Endothelial cell of umbilical vein (primary cell): ENCODE measurements around the gene CARMIL1. TPM values are rescaled to one million over a fixed set of nuclear protein-coding genes. Genes with fewer than 3 reads are reported as not detected.

ENCODE experiments used
- BruUV-seq: library from RNA; stranded (reverse); fragments of 400-500 nt; replicated peaks from 2 replicates; lab custom pipeline; 2021; lab: Mats Ljungman, UMichigan
- CTCF ChIA-PET: fragments of 300-600, 350-600 bp; sonication (Branson Sonifier 250); formaldehyde crosslinking; loops from one replicate; lab custom pipeline; 2021; ENCODE audit warnings: antibody characterized with exemption, inconsistent platforms; lab: Charles Lee
- POLR2A ChIA-PET: fragments of 300-600, 350-600 bp; sonication (Branson Sonifier 250); formaldehyde crosslinking; loops from one replicate; lab custom pipeline; 2021; ENCODE audit warnings: antibody characterized with exemption, inconsistent platforms; lab: Charles Lee
- DNase-seq: peaks from one replicate; pipeline ENCODE4 v3.0.0-alpha.2; 2011; ENCODE audit warnings: low read depth, low spot score
- FAIRE-seq: peaks from 2 replicates; lab custom pipeline; 2011; peaks lifted over from hg19 to GRCh38; lab: Jason Lieb, UNC
- H2AFZ ChIP-seq: 2 replicates; pipeline ENCODE4 v1.6.0; 2012; ENCODE audit warnings: low read depth, low read length, control low read depth, inconsistent platforms
- H3K27ac ChIP-seq: 2 replicates; pipeline ENCODE4 v1.5.1; 2011; ENCODE audit warnings: low read depth, mild to moderate bottlenecking, control low read depth, low read length, moderate library complexity; ENCODE audit not compliant: insufficient read depth
- H3K27me3 ChIP-seq, 2 experiments: 2 replicates each; pipeline versions ENCODE4 v1.6.0 to v1.6.1; 2011; ENCODE audit warnings: low read length in 2 of 2, mixed read lengths in 1 of 2; ENCODE audit not compliant: control insufficient read depth in 2 of 2, insufficient read depth in 2 of 2
- H3K36me3 ChIP-seq, 2 experiments: 2 replicates in 1 of 2; 3 replicates in 1 of 2; pipeline ENCODE4 v1.5.1; 2011; ENCODE audit warnings: low read length in 2 of 2, mild to moderate bottlenecking in 1 of 2, moderate library complexity in 1 of 2; ENCODE audit not compliant: control insufficient read depth in 2 of 2, insufficient read depth in 2 of 2; ENCODE audit errors: extremely low read depth in 1 of 2
- H3K4me1 ChIP-seq: 3 replicates; pipeline ENCODE4 v1.5.1; 2011; ENCODE audit warnings: mild to moderate bottlenecking, low read length; ENCODE audit not compliant: control insufficient read depth, insufficient read depth; ENCODE audit errors: extremely low read depth
- H3K4me2 ChIP-seq: 2 replicates; pipeline ENCODE4 v1.6.1; 2011; ENCODE audit warnings: low read length, control low read depth, mixed read lengths; ENCODE audit not compliant: insufficient read depth
- H3K4me3 ChIP-seq, 3 experiments: fragments of 200-600 bp in 1 of 3; sonication (generic), shearing (Covaris generic) in 1 of 3; replicated peaks in 1 of 3; 2 replicates each; pipeline ENCODE4 v1.5.1; 2011 to 2016; ENCODE audit warnings: control low read depth in 3 of 3, low read length in 3 of 3, mild to moderate bottlenecking in 2 of 3, inconsistent platforms in 1 of 3, low read depth in 1 of 3, moderate library complexity in 1 of 3; ENCODE audit not compliant: insufficient read depth in 1 of 3
- H3K79me2 ChIP-seq: 2 replicates; pipeline ENCODE4 v1.6.0; 2012; ENCODE audit warnings: low read length, inconsistent platforms; ENCODE audit not compliant: control insufficient read depth, insufficient read depth
- H3K9ac ChIP-seq: replicated peaks from 2 replicates; pipeline ENCODE3; 2011; ENCODE audit warnings: low read length, control low read depth; ENCODE audit not compliant: insufficient read depth; ENCODE audit errors: extremely low read depth
- H3K9me1 ChIP-seq: replicated peaks from 3 replicates; pipeline ENCODE4 v1.6.0; 2011; ENCODE audit warnings: mild to moderate bottlenecking, low read length; ENCODE audit not compliant: control insufficient read depth, insufficient read depth; ENCODE audit errors: extremely low read depth
- H3K9me3 ChIP-seq: replicated peaks from 2 replicates; pipeline ENCODE4 v1.5.1; 2012; ENCODE audit warnings: low read length, inconsistent platforms; ENCODE audit not compliant: control insufficient read depth, insufficient read depth
- H4K20me1 ChIP-seq: replicated peaks from 2 replicates; pipeline ENCODE3; 2011; ENCODE audit warnings: mild to moderate bottlenecking, low read length; ENCODE audit not compliant: control insufficient read depth, insufficient read depth; ENCODE audit errors: extremely low read depth
- CTCF ChIP-seq, 2 donors: IDR thresholded peaks; 1 replicate in 1 of 2; 2 replicates in 1 of 2; pipeline ENCODE4 v1.5.1; 2011; ENCODE audit warnings: low read length in 2 of 2, mild to moderate bottlenecking in 2 of 2, moderate library complexity in 2 of 2, control low read depth in 1 of 2, inconsistent platforms in 1 of 2, low read depth in 1 of 2; ENCODE audit not compliant: insufficient read depth in 1 of 2; ENCODE audit errors: extremely low read depth in 1 of 2
- EZH2 ChIP-seq: IDR thresholded peaks from 2 replicates; pipeline ENCODE4 v1.6.1; 2012; ENCODE audit warnings: borderline replicate concordance, low read depth, mild to moderate bottlenecking, moderate library complexity, low read length, inconsistent platforms; ENCODE audit not compliant: severe bottlenecking
- FOS ChIP-seq: IDR thresholded peaks from 2 replicates; pipeline ENCODE4 v1.6.1; 2011; ENCODE audit warnings: mild to moderate bottlenecking, low read length, moderate library complexity, borderline replicate concordance; ENCODE audit not compliant: insufficient read depth
- GATA2 ChIP-seq: IDR thresholded peaks from 2 replicates; pipeline ENCODE4 v1.7.0; 2011; ENCODE audit warnings: low read depth, mild to moderate bottlenecking, moderate library complexity, mixed read lengths, low read length; ENCODE audit not compliant: insufficient read length, insufficient read depth
- JUN ChIP-seq: IDR thresholded peaks from 2 replicates; pipeline ENCODE4 v1.6.1; 2011; ENCODE audit warnings: borderline replicate concordance, low read depth; ENCODE audit not compliant: insufficient read length, insufficient read depth
- MAX ChIP-seq: IDR thresholded peaks from 2 replicates; pipeline ENCODE4 v1.6.1; 2011; ENCODE audit not compliant: insufficient read depth, insufficient read length
- MYC ChIP-seq: IDR thresholded peaks from one replicate; pipeline ENCODE4 v1.6.1; 2011; ENCODE audit warnings: mild to moderate bottlenecking, low read depth, low read length
- POLR2A ChIP-seq: IDR thresholded peaks from 2 replicates; pipeline ENCODE4 v1.6.1; 2012; ENCODE audit warnings: low read depth, mild to moderate bottlenecking, control low read depth, low read length
- POLR2AphosphoS5 ChIP-seq: IDR thresholded peaks from 2 replicates; pipeline ENCODE4 v1.6.1; 2012; ENCODE audit warnings: low read depth, mild to moderate bottlenecking, control low read depth, low read length, moderate library complexity; ENCODE audit not compliant: insufficient read depth
- dilution Hi-C: fragments of 300-500 bp; cut with MboI; formaldehyde crosslinking; loops from one replicate; pipeline ENCODE4 v1.15.0; 2019; ENCODE audit warnings: low sequenced_read_pairs; ENCODE audit not compliant: extremely low pct_ligation_motif_present
- intact Hi-C: fragments of 100-400 bp; cut with micrococcal nuclease; formaldehyde crosslinking; loops from one replicate; pipeline ENCODE4 v1.10.0; 2022
- polyA plus RNA-seq, 4 experiments: library from polyadenylated mRNA; depleted of rRNA in 3 of 4; stranded (reverse) in 3 of 4; unstranded in 1 of 4; fragments of >200 nt; gene quantifications; 2 replicates each; pipeline versions ENCODE4 v1.2.1 to v1.2.3, GENCODE V29; 2011 to 2012; ENCODE audit warnings: missing spikeins in 1 of 4
- total RNA-seq: library from RNA; stranded (reverse); gene quantifications from 2 replicates; pipeline ENCODE4 v1.2.3, GENCODE V29; 2021

Gene CARMIL1
- total and polyA plus RNA-seq, 2 donors (not counting 3 experiments of a cell fraction or from before 2014, with no cell fraction given), result 1.3 to 8.7 TPM

DNA sequence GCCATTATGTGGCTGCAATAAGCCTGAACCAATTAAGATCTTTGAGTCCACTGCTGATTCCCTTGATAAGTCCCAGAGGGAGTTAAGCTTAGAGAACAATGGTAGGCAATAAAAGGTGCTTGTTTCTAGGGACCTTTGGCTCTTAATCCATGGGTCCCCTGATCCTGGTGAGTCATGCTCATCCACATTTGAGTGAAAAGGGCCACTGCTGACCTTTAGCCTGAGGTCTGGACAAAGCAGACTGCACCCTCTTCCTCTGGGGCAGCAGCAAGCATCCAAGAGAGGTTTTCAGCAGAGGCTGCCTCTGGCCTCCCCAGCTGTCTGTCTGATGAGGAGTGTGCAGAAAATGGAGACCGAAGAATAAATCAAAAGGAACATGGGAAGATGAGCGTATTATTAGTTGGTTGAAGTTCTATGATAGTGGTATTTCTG, 356.7 kb downstream of the CARMIL1 start:
- no peaks in the 10 kb centered on the region for H4K20me1 ChIP-seq
- FAIRE-seq (no peak), DNase-seq (no peak)
- H3K27me3 ChIP-seq, result no peaks in the 10 kb centered on the region
- H3K9ac ChIP-seq, result no peak overlapping the region
- H3K36me3 ChIP-seq, result no peaks in the 10 kb centered on the region
- BruUV-seq, result no TSS peak
- H3K4me1 ChIP-seq, result no peaks in the 10 kb centered on the region
- intact Hi-C loops, result no loop called here
- no peaks in the 10 kb centered on the region for H3K9me1 ChIP-seq
- H3K27ac ChIP-seq, result no peak overlapping the region
- no peaks in the 10 kb centered on the region for H3K79me2 ChIP-seq
- no peak for TF ChIP-seq JUN
- TF ChIP-seq POLR2A, result no peak
- TF ChIP-seq GATA2, result no peak
- no peak for TF ChIP-seq FOS
- no peak for TF ChIP-seq CTCF (IDR thresholded peaks at IDR 0.05; ENCODE audit: extremely low read depth in 1 of 2, insufficient read depth in 1 of 2, low read depth in 1 of 2, low read length in 2 of 2)
- no peak for TF ChIP-seq MAX
- TF ChIP-seq EZH2, result no peak
- no peak for TF ChIP-seq MYC
- no peak for TF ChIP-seq POLR2AphosphoS5
- no peak overlapping the region for H3K4me2 ChIP-seq
- no peak overlapping the region for H3K4me3 ChIP-seq
- H3K9me3 ChIP-seq, result no peaks in the 10 kb centered on the region
- no peak overlapping the region for H2AFZ ChIP-seq
- POLR2A ChIA-PET, result no interaction called here
- CTCF ChIA-PET, result no interaction called here
- dilution Hi-C loops, result no loop called here
